ENCODE data around the gene SEC61A1.
A peak's percentile ranks its signal among the peaks of the same experiment; 100 is the strongest.

SEC61A1 gene

DNA sequence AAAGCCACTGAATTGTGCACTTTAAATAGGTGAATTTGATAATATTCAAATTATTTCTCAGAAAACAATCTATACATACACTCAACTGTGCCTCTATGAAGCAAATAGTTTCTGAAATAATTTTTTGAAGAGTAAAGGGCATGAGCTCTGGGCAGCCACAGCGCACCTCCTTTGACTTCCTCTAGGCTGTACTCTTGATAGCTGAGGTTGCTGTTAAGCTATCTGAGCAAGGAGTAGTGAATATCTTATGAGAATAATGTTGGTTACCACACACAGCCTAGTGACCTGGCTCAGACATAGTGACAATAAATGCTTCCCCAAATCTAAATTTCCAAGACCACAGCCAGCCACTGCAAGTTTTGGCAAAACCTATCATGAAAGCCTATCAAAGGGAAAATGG lies 11.6 kb upstream of the SEC61A1 start:
- no peak for DNase-seq
- no peak for ATAC-seq (replicated peaks)
- H3K27me3 Mint-ChIP-seq = peaks cover 6 to 26% of the 10 kb centered on the region in 2 donors
- no peaks in the 10 kb centered on the region for H3K9me3 Mint-ChIP-seq
- H3K4me1 Mint-ChIP-seq = no peaks in the 10 kb centered on the region
- no peak overlapping the region for H3K27ac Mint-ChIP-seq
- no peak overlapping the region for H3K4me3 Mint-ChIP-seq
- H3K36me3 Mint-ChIP-seq = peaks cover 0 to 4% of the 10 kb centered on the region in 2 donors

DNA sequence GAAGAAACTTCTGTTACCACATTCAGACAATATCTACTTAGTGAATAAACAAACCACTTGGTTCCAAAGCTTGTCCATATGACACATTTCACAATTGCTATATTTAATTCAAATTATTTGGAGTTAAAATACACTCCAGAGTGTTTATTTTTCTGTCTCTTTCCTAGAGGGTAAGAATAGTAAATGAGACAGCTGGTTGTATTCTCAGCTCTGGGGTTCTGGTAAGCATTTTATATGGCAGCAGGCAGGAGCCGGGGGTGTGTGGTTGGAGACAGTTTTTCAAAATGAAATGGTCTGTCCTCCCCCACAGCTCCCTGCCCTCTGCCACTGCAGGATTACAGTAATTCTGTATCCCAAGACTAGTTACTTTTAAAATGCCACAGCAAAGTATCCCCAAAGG lies 10.9 kb upstream of the SEC61A1 start:
- Mint-ChIP-seq H3K27ac (no peak overlapping the region), H3K4me1 (no peaks in the 10 kb centered on the region), H3K9me3 (no peaks in the 10 kb centered on the region), H3K4me3 (no peak overlapping the region), H3K27me3 (peaks cover 12 to 32% of the 10 kb centered on the region in 2 donors), H3K36me3 (peaks cover 0 to 4% of the 10 kb centered on the region in 2 donors)
- ATAC-seq (replicated peaks) = no peak
- DNase-seq = no peak

DNA sequence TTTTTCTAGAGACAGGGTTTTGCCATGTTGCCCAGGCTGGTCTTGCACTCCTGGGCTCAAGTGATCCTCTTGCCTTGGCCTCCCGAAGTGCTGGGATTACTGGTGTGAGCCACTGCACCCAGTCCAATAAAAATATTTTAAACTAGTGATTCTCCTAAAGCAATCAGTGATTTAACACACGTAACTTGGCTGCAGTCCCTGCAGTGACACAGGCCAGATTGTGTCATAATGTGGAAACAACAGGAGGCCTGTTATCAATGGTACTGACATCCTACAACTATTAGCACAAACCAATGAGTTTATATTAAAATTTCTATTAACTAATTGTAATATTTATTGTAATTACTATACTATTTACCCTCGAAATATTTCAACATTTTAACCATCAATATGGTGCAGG lies 1.6 kb upstream of the SEC61A1 start:
- Mint-ChIP-seq H3K9me3 (no peaks in the 10 kb centered on the region), H3K4me3 (peak overlapping the region in 1 of 2 donors; percentile 89), H3K4me1 (peaks cover 25 to 37% of the 10 kb centered on the region in 2 donors), H3K27me3 (peaks cover 7 to 12% of the 10 kb centered on the region in 2 donors), H3K27ac (no peak overlapping the region), H3K36me3 (peaks cover 21 to 30% of the 10 kb centered on the region in 2 donors)
- no peak for DNase-seq
- no peak for ATAC-seq (replicated peaks)

DNA sequence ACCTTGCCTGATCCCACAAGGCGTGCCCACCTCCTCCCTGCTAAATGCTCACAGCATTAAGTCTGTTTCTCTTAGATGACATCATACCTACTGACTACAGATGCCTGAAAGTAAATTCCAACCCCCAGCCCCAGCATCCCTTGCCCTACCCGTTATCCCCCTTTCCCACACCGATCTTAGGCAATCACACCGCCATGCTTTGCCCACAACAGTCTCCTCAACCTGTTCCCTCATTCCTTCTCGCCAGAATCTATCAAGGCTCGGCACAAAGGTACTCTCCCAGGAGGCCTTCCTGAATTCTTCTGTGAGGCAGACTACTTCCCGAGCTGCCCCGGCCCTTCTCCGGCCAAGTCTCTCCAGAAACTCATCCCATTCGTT lies 789 bp upstream of the SEC61A1 start:
- peak overlapping the region; percentile 89 to 94 for H3K4me3 Mint-ChIP-seq
- peaks cover 0 to 6% of the 10 kb centered on the region in 2 donors for H3K27me3 Mint-ChIP-seq
- no peak for DNase-seq
- H3K36me3 Mint-ChIP-seq = peaks cover 22 to 32% of the 10 kb centered on the region in 2 donors
- peak overlapping the region; percentile 84 for H3K27ac Mint-ChIP-seq
- ATAC-seq (replicated peaks) = no peak
- peaks cover 25 to 39% of the 10 kb centered on the region in 2 donors for H3K4me1 Mint-ChIP-seq
- H3K9me3 Mint-ChIP-seq = no peaks in the 10 kb centered on the region

DNA sequence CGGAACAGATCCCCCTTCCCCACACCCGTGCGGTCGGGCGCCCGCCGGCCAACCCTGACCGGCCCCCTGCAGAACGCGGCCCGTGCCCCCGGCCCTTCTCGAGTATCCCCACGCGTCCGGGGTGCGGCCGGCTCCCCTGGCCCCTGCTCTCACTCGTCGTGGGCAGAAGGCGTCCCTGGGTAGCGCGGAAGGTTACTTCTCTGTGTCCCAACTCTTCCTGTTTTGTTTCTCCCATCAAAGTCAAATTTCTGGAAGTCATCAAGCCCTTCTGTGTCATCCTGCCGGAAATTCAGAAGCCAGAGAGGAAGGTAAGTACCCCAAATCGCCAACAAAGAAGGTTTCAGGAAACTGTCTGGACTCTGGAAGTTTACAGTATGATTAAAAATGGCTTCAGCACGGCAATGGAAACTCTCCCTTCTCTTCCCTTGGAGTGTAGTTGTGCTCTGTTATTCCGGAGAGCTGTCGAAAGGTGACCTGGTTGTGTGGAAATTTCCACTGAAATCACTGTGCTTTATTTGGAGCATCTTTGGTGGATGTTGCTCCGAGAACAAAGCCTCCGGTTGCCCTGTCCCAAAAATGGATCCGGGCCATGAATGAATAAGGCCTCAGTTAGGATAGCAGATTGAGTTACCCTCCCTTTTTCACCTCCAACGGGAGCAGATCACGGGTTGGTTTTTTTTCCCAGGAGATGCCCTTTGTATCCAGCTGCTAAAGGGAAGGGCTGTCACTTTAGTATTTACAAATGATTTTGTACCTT lies 536 bp downstream of the SEC61A1 start:
- H3K27ac Mint-ChIP-seq = peak overlapping the region; percentile 98
- no peaks in the 10 kb centered on the region for H3K9me3 Mint-ChIP-seq
- H3K36me3 Mint-ChIP-seq = peaks cover 26 to 39% of the 10 kb centered on the region in 2 donors
- peak overlapping the region; percentile 89 to 94 for H3K4me3 Mint-ChIP-seq
- H3K27me3 Mint-ChIP-seq = no peaks in the 10 kb centered on the region
- DNase-seq = no peak
- H3K4me1 Mint-ChIP-seq = peaks cover 25 to 39% of the 10 kb centered on the region in 2 donors
- peak; percentile 20 to 28 for ATAC-seq (replicated peaks)

DNA sequence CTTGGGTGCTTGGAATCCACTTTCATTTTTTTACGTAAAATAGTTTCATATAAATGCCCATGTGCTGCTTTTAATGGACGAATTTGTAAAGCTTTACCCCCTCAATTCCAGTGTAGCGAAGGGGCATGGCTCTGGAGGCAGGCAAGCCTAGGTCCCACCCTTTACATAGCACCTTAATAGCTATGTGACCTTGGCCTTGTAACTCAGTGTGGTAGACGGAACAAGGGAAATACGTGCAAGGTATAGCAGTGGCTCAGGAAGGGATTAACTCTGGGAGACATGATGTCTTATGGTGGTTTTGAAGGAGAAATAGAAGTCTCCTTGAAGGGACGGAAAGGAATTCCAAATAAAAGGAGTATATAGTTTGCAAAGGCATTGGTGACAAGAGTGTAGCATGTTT lies 1.4 kb downstream of the SEC61A1 start:
- Mint-ChIP-seq H3K4me1 (peaks cover 25 to 39% of the 10 kb centered on the region in 2 donors), H3K9me3 (no peaks in the 10 kb centered on the region), H3K4me3 (peak overlapping the region; percentile 89 to 94), H3K27me3 (no peaks in the 10 kb centered on the region), H3K36me3 (peaks cover 26 to 39% of the 10 kb centered on the region in 2 donors), H3K27ac (peak overlapping the region; percentile 98)
- DNase-seq (no peak), ATAC-seq (replicated peaks) (no peak)

DNA sequence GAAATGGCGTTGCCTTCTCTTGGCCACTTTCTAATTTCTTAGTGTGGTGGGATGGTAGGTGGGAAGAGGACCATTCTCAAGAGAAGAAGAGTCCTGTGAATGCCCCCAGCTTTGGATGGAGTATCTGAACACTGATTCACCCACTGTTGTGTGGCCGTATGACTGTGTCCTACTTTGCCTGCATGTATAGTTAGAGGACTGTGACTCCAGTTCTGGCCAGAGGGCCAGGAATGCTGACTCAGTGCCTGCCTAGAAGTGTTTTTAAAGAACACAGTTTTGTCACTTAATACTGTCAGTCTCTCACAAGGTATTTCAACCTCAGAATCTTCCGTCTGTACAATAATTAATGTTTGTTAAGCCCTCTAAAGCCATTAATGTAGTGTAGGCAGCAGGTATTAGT lies 2.1 kb downstream of the SEC61A1 start:
- ATAC-seq (replicated peaks) = no peak
- H3K27ac Mint-ChIP-seq = no peak overlapping the region
- H3K4me3 Mint-ChIP-seq = peak overlapping the region; percentile 89 to 94
- H3K27me3 Mint-ChIP-seq = no peaks in the 10 kb centered on the region
- no peaks in the 10 kb centered on the region for H3K9me3 Mint-ChIP-seq
- no peak for DNase-seq
- peaks cover 25 to 39% of the 10 kb centered on the region in 2 donors for H3K4me1 Mint-ChIP-seq
- H3K36me3 Mint-ChIP-seq = peaks cover 28 to 47% of the 10 kb centered on the region in 2 donors

DNA sequence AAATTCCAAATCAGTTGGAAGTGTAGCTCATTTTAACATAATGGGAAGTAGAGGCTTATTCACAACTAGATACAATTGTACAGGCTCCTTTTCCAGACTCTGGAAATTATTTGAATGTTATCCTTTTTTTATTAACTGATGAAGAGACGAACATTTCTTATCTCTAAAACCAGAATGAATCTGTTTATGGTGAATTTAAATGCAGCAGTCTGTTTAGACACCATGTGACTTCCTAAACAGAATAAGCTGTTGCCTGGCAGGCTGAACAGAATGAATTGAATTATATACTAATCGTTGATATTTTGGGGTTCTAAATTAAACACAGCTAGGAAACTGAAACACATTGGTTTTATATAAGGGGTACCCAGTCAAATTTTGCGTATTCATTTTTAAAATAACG lies 4.0 kb downstream of the SEC61A1 start:
- no peak for DNase-seq
- peaks cover 38 to 65% of the 10 kb centered on the region in 2 donors for H3K36me3 Mint-ChIP-seq
- no peak for ATAC-seq (replicated peaks)
- no peaks in the 10 kb centered on the region for H3K9me3 Mint-ChIP-seq
- H3K27me3 Mint-ChIP-seq = no peaks in the 10 kb centered on the region
- H3K4me1 Mint-ChIP-seq = peaks cover 22 to 36% of the 10 kb centered on the region in 2 donors
- H3K4me3 Mint-ChIP-seq = no peak overlapping the region
- H3K27ac Mint-ChIP-seq = no peak overlapping the region

DNA sequence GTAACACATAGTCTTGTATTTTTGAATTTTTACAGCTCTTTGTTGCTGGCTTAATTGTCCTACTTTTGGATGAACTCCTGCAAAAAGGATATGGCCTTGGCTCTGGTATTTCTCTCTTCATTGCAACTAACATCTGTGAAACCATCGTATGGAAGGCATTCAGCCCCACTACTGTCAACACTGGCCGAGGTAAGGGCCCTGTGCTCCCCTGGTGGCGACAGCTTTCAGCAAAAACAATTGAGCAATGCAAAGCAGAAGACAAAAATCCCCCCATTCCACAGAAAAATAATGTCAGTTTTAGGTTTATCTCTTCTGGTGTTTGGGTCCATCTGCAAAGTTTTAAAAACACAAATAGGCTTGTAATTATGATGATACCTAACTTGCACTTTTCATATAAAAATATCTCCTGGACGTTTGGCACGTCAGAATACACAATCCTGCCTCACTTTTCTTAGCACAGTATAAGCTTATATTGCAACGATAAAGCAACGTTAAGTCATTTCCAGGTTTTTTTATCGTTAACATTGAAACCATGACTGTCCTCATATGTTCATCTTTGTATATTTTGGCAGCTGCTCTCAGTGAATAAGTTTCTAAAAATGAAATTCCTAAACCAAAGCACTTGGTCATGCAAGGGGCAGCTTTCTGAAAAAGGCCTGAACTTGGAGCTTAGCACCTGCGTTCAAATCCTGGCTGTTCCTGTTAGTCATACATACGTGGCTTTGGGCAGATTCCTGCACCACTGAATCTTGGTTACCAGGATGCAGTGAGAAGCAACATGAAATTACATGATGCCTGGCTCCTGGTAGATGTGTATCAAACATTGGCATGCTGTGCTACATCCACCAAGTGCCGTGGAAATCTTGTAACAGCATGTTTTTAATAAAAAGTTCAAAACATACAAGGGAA lies 8.5 kb downstream of the SEC61A1 start:
- ATAC-seq (replicated peaks) = no peak
- DNase-seq = no peak
- no peak overlapping the region for H3K27ac Mint-ChIP-seq
- peaks cover 1 to 11% of the 10 kb centered on the region in 2 donors for H3K4me1 Mint-ChIP-seq
- H3K36me3 Mint-ChIP-seq = peaks cover 43 to 63% of the 10 kb centered on the region in 2 donors
- H3K9me3 Mint-ChIP-seq = no peaks in the 10 kb centered on the region
- H3K4me3 Mint-ChIP-seq = no peak overlapping the region
- H3K27me3 Mint-ChIP-seq = no peaks in the 10 kb centered on the region

DNA sequence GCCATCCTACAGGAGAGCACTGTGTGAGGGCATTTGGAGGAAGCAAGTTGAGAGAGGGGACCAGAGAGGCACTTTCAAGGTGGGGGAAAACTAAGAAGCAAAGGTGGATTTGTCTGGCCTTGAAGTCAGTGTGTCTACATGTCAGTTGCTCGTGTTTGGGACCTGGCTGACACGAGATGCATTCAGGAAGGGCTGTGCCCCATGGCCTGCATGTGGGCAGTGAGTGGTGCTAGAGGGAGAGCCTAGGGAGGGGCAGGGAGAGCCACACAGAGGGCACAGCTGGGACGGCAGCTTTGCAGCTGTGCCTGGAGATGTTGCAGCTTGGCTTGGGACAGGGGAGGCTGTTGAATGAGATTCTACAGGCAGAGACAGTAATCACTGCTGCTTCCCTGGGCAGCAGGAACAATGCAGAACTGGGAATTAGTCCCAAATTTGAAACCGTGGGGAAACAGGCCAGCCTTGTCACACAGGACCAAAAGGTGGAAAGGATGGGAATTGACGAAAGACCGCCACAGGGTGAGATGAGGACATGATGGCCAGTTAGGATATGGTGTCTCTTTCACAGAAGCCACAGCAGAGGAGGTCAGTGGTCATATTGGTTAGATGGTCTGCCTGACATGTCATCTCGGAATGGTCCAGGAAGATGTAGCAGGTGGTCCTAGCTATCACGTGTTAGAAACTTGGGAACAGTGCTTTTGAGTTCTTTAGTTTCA lies 10.0 kb downstream of the SEC61A1 start:
- Mint-ChIP-seq H3K27me3 (no peaks in the 10 kb centered on the region), H3K36me3 (peaks cover 48 to 68% of the 10 kb centered on the region in 2 donors), H3K9me3 (no peaks in the 10 kb centered on the region), H3K4me3 (no peak overlapping the region), H3K27ac (peak overlapping the region; percentile 27), H3K4me1 (peaks cover 1 to 11% of the 10 kb centered on the region in 2 donors)
- ATAC-seq (replicated peaks) = no peak
- no peak for DNase-seq

DNA sequence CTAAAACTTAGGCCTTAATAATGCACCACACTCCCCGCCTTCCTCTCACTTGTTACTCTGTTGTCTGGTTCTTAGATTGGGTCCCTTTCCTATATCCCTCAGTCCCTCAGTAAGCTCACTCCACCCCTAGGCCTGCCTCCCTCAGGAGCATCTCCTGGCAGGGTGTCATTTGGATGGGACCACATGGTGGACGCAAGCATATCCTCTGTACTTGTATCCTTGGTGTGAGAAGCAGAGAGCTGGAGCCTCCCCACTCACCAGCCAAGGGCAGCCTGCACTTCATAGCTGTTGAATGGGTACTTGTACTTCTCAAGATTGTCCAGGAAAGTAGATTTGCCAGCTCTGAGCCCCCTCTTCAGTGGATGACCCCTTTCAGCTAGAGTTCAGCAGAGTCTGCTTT lies 11.6 kb downstream of the SEC61A1 start:
- Mint-ChIP-seq H3K4me1 (peaks cover 4 to 15% of the 10 kb centered on the region in 2 donors), H3K27ac (peak overlapping the region; percentile 27), H3K27me3 (no peaks in the 10 kb centered on the region), H3K4me3 (no peak overlapping the region), H3K9me3 (no peaks in the 10 kb centered on the region), H3K36me3 (peaks cover 61 to 76% of the 10 kb centered on the region in 2 donors)
- ATAC-seq (replicated peaks) (no peak), DNase-seq (no peak)

DNA sequence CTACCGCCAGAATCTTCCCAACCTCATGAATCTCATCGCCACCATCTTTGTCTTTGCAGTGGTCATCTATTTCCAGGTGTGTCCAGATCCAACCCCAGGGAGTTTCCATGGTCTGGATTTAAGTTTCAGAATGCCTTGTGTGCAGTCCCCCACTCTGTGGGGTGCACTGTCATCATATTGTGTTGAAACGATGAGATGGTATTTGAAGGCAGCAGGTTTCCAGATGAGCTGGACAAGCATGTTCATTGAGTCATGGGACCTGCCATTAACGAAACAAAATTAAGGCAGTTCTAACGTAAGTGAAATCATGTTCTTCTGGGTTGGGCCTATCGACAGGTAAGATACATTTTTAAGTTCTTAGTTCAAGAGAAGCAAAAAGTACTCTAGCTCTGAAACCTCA lies 12.7 kb downstream of the SEC61A1 start:
- H3K4me1 Mint-ChIP-seq = peaks cover 4 to 15% of the 10 kb centered on the region in 2 donors
- DNase-seq (no peak), ATAC-seq (replicated peaks) (no peak)
- peaks cover 60 to 66% of the 10 kb centered on the region in 2 donors for H3K36me3 Mint-ChIP-seq
- H3K9me3 Mint-ChIP-seq = no peaks in the 10 kb centered on the region
- no peaks in the 10 kb centered on the region for H3K27me3 Mint-ChIP-seq
- peak overlapping the region; percentile 16 for H3K27ac Mint-ChIP-seq
- H3K4me3 Mint-ChIP-seq = no peak overlapping the region

DNA sequence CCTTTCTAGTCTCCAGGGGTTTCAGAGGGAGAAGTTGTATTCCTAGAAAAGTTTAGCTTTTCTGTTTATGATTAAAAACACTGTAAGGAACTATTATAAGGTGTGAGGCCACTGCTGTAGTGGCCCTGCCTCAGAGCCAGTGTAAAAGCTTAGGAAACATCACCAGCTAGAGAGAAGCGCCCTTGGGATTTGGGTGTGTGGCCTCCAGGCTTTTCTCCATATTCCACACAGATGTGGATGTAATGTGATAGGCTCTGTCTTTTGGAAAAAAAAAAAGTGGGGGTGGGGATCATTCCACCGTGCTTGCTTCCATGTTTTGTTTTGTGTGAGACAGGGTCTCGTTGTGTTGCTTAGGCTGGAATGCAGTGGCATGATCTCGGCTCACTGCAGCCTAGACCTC lies 13.9 kb downstream of the SEC61A1 start:
- Mint-ChIP-seq H3K27me3 (no peaks in the 10 kb centered on the region), H3K27ac (peak overlapping the region; percentile 31), H3K4me1 (peaks cover 6 to 15% of the 10 kb centered on the region in 2 donors), H3K36me3 (peaks cover 57 to 65% of the 10 kb centered on the region in 2 donors), H3K4me3 (no peak overlapping the region), H3K9me3 (no peaks in the 10 kb centered on the region)
- ATAC-seq (replicated peaks) = no peak
- no peak for DNase-seq

DNA sequence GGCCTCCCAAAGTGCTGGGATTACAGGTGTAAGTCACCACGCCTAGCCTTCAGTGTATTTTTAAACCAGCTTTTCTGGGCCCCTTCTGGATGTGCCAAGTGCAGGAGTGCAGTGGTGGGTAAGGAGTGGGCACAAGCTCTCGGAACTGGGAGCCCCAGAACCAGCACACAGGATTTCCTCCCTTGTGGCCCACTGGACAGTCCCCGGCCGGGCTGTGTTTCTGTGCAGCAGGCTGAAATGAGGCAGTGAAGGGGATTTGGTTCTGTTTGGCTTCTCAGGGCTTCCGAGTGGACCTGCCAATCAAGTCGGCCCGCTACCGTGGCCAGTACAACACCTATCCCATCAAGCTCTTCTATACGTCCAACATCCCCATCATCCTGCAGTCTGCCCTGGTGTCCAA lies 14.4 kb downstream of the SEC61A1 start:
- Mint-ChIP-seq H3K27ac (no peak overlapping the region), H3K4me1 (peaks cover 8 to 13% of the 10 kb centered on the region in 2 donors), H3K36me3 (peaks cover 58 to 63% of the 10 kb centered on the region in 2 donors), H3K27me3 (no peaks in the 10 kb centered on the region), H3K4me3 (no peak overlapping the region), H3K9me3 (no peaks in the 10 kb centered on the region)
- DNase-seq (no peak), ATAC-seq (replicated peaks) (no peak)

Measured in stimulated activated naive B cell treated with anti-CD40 and anti-IgM and Interleukin-4, amounts not matched to agents 10 μg/mL and 1 μg/mL and 100 μg/mL, for 72 hours (primary cell).